ENCODE data around the gene RPS16.

- TF ChIP-seq CTCF (IDR thresholded peaks at IDR 0.05) (no peak), POLR2A (IDR thresholded peaks at IDR 0.05) (no peak)
These were observed 4.8 kb downstream of the RPS16 start for GRCh38 chr19:39430675-39431593.
